ENCODE results near the gene CHD8.
"Not testable (repeated sequence)": the region's sequence is repeated elsewhere in the genome, so short reads cannot be mapped to it uniquely, and the experiment has no call there.

CHD8 gene

GRCh38 chr14:21379338-21379737 is 76.6 kb downstream of the CHD8 start:
- in situ Hi-C loops (cut with MboI; ENCODE audit: low pct_unique_long_range_greater_than_20kb, low sequenced_read_pairs, unreplicated experiment), result no loop called here
- DNase-seq (ENCODE audit: low spot score), result no peak
- no peak for TF ChIP-seq CTCF (IDR thresholded peaks at IDR 0.05; ENCODE audit: extremely low read depth, insufficient read depth, missing control alignments)

- in situ Hi-C loops (cut with MboI; ENCODE audit: low pct_unique_long_range_greater_than_20kb, low sequenced_read_pairs, unreplicated experiment), result no loop called here
- no peak for TF ChIP-seq CTCF (IDR thresholded peaks at IDR 0.05; ENCODE audit: extremely low read depth, insufficient read depth, missing control alignments)
Observed at GRCh38 chr14:21373980-21374379, 81.9 kb downstream of the CHD8 start.

GRCh38 chr14:21372814-21373213 is 83.1 kb downstream of the CHD8 start:
- DNase-seq (ENCODE audit: low spot score); in situ Hi-C loops (cut with MboI; ENCODE audit: low pct_unique_long_range_greater_than_20kb, low sequenced_read_pairs, unreplicated experiment): not testable (repeated sequence)

More at GRCh38 chr14:21373980-21374379, 81.9 kb downstream of the CHD8 start:
- DNase-seq (ENCODE audit: low spot score), result no peak

- DNase-seq (ENCODE audit: low spot score), result no peak
- in situ Hi-C loops (cut with MboI; ENCODE audit: low pct_unique_long_range_greater_than_20kb, low sequenced_read_pairs, unreplicated experiment), result no loop called here
- TF ChIP-seq CTCF (IDR thresholded peaks at IDR 0.05; ENCODE audit: extremely low read depth, insufficient read depth, missing control alignments), result no peak
Observed at GRCh38 chr14:21369949-21370679, 85.8 kb downstream of the CHD8 start.

- in situ Hi-C loops (cut with MboI; ENCODE audit: low pct_unique_long_range_greater_than_20kb, low sequenced_read_pairs, unreplicated experiment), result no loop called here
- TF ChIP-seq CTCF (IDR thresholded peaks at IDR 0.05; ENCODE audit: extremely low read depth, insufficient read depth, missing control alignments), result no peak
- DNase-seq (ENCODE audit: low spot score), result no peak
Observed at GRCh38 chr14:21367582-21368144, 88.3 kb downstream of the CHD8 start.

- DNase-seq (ENCODE audit: low spot score), result no peak
- no peak for TF ChIP-seq CTCF (IDR thresholded peaks at IDR 0.05; ENCODE audit: extremely low read depth, insufficient read depth, missing control alignments)
- in situ Hi-C loops (cut with MboI; ENCODE audit: low pct_unique_long_range_greater_than_20kb, low sequenced_read_pairs, unreplicated experiment), result no loop called here
Observed at GRCh38 chr14:21356511-21356910, 99.4 kb downstream of the CHD8 start.

- in situ Hi-C loops (cut with MboI; ENCODE audit: low pct_unique_long_range_greater_than_20kb, low sequenced_read_pairs, unreplicated experiment), result no loop called here
- DNase-seq (ENCODE audit: low spot score), result no peak
- TF ChIP-seq CTCF (IDR thresholded peaks at IDR 0.05; ENCODE audit: extremely low read depth, insufficient read depth, missing control alignments), result no peak
Observed at GRCh38 chr14:21352587-21352986, 103.3 kb downstream of the CHD8 start.
